ENCODE results near the gene TNFAIP3.
A peak's percentile ranks its signal among the peaks of the same experiment; 100 is the strongest.

Gene TNFAIP3

DNA sequence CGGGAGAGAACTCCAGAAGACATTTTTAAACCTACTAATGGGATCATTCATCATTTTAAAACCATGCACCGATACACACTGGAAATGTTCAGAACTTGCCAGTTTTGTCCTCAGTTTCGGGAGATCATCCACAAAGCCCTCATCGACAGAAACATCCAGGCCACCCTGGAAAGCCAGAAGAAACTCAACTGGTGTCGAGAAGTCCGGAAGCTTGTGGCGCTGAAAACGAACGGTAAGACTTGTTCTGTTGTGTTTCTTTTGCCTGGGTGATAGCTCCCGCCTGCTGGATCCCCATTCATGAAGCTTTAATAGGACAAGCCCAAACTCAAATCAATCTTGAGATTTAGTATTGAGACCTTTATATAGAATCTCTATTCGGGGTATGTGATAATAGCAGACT lies 4.2 kb downstream of the TNFAIP3 start:
- Histone ChIP-seq H3K27me3 (replicated peaks) (no peaks in the 10 kb centered on the region), H3K27ac (no peak overlapping the region), H3K36me3 (replicated peaks) (peaks cover 18% of the 10 kb centered on the region), H3K4me3 (ENCODE audit: low read depth, low read length) (no peak overlapping the region)
- TF ChIP-seq, protein P1, sequence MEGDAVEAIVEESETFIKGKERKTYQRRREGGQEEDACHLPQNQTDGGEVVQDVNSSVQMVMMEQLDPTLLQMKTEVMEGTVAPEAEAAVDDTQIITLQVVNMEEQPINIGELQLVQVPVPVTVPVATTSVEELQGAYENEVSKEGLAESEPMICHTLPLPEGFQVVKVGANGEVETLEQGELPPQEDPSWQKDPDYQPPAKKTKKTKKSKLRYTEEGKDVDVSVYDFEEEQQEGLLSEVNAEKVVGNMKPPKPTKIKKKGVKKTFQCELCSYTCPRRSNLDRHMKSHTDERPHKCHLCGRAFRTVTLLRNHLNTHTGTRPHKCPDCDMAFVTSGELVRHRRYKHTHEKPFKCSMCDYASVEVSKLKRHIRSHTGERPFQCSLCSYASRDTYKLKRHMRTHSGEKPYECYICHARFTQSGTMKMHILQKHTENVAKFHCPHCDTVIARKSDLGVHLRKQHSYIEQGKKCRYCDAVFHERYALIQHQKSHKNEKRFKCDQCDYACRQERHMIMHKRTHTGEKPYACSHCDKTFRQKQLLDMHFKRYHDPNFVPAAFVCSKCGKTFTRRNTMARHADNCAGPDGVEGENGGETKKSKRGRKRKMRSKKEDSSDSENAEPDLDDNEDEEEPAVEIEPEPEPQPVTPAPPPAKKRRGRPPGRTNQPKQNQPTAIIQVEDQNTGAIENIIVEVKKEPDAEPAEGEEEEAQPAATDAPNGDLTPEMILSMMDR (IDR thresholded peaks at IDR 0.05; ENCODE audit: low read depth, low read length, missing control alignments), result no peak
- no peak for DNase-seq
- in situ Hi-C loops (cut with HindIII; ENCODE audit: low pct_ligation_motif_present, low sequenced_read_pairs), result no loop called here

DNA sequence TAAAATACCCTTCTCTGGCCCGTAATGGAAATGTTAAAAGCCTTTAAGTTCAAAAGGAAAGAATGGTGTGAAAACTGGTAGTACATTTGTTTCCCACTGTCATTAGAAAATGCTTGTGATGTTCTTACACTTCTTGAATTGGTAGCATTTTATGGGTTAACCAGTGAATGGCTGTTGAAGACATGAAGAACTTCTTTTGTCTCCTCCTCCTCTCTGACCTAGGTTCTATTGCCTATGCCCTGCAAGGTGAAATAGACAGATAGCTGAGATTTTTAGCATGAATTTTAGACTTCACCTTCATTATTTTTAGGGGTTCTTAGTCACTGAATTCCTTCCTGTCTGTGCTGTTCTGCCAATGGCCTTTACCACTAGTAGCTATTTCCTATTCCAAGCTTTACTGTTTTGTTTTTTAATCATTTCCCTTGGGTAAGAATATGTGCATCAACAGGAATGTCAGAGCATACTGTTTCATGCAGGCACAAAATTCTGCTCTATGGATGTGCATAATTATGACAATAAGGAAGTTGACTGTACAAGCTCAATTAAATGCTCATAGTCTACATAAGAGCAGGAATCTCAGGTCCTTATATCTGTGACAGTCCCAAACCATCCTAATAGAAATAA lies 4.9 kb downstream of the TNFAIP3 start:
- Histone ChIP-seq H3K4me3 (ENCODE audit: low read depth, low read length) (no peak overlapping the region), H3K27me3 (replicated peaks) (no peaks in the 10 kb centered on the region), H3K27ac (peak overlapping the region; percentile 14), H3K36me3 (replicated peaks) (peaks cover 25% of the 10 kb centered on the region)
- TF ChIP-seq, protein P1 (IDR thresholded peaks at IDR 0.05; ENCODE audit: low read depth, low read length, missing control alignments), result no peak
- no peak for DNase-seq
- in situ Hi-C loops (cut with HindIII; ENCODE audit: low pct_ligation_motif_present, low sequenced_read_pairs), result no loop called here

DNA sequence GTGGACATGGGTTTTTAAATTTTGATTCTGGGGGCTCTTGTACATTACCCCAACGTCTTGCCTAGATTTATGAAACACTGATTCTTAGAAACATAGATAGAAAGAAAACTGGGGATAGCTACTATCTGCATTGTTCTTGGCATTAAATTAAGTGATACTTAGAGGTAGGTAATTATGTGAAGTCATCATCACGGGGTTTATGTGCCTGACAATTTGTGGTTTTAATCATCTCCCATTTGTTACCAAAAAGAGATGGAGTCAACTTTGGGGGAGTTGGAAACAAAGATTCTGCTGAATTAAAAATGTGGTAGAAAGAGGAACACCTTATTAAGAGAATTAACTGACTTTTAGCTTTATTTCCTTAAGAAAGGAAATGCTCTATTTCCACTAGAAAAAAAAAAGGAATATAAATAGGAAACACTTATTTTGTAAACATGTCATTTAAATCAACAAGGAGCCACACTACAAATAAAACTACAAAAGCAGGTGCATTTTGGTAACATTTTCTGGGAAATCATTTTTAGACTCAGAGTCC lies 5.6 kb downstream of the TNFAIP3 start:
- Histone ChIP-seq H3K27ac (peak overlapping the region; percentile 49), H3K4me3 (ENCODE audit: low read depth, low read length) (no peak overlapping the region), H3K27me3 (replicated peaks) (no peaks in the 10 kb centered on the region), H3K36me3 (replicated peaks) (peaks cover 31% of the 10 kb centered on the region)
- DNase-seq, result no peak
- TF ChIP-seq, protein P1 (IDR thresholded peaks at IDR 0.05; ENCODE audit: low read depth, low read length, missing control alignments), result no peak
- in situ Hi-C loops (cut with HindIII; ENCODE audit: low pct_ligation_motif_present, low sequenced_read_pairs), result no loop called here

DNA sequence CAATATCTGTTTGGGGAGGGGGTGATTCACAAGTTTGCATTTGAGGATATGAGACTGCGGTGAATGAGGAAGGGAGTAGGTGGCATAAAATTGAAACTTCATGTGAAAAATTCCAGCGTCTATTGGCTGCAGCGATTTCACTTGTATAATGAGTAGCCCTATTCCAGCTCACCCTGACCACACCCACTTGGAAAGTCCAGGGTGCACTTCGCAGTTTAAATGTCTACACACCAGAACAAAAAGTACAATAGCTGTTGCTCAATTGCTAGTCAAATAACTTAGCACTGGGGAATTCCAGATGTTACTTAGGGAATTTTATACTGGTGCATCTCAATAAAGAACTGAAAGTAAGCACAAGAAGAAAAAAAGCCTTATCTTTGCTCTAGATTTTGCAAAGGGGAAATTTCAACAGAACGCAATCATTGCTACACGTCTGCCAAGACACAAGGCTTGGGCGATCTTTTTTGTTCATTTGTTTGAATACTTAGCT lies 6.3 kb downstream of the TNFAIP3 start:
- no peaks in the 10 kb centered on the region for H3K27me3 ChIP-seq (replicated peaks)

DNA sequence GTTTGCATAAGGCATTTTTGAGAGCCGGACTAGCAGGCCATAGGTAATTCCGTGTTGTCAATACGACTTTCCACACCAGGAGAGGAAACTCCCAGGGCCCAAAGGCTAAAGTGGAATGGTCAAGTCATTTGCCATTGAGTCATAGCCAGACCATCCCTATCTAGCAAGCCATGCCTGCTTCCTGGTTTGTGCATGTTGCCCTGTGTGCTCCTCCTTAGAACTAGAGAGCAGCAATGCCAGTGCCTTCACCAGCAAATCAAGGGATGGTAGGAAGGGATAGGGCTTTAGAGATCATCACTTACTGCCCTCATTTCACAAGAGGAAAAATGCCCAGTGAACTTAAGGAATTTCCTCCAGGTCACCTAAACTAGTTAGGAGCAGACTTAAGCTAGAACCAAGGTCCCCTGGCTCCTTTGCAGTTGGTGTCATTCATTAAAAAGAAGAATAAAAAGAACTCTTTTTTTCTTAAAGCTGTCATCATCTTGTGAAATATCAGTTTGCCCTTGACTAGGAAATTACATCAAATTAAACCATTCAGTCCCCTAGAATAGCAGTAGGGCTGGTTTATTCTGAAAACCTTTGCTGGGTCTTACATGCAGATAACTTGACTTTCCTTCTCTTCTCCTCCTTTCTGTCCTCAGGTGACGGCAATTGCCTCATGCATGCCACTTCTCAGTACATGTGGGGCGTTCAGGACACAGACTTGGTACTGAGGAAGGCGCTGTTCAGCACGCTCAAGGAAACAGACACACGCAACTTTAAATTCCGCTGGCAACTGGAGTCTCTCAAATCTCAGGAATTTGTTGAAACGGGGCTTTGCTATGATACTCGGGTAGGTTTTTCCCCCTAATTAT lies 7.4 kb downstream of the TNFAIP3 start:
- Histone ChIP-seq H3K4me3 (ENCODE audit: low read depth, low read length) (no peak overlapping the region), H3K27ac (peak overlapping the region; percentile 70), H3K36me3 (replicated peaks) (peaks cover 49% of the 10 kb centered on the region), H3K27me3 (replicated peaks) (no peaks in the 10 kb centered on the region)
- DNase-seq, result no peak
- in situ Hi-C loops (cut with HindIII; ENCODE audit: low pct_ligation_motif_present, low sequenced_read_pairs), result no loop called here
- TF ChIP-seq, protein P1 (IDR thresholded peaks at IDR 0.05; ENCODE audit: low read depth, low read length, missing control alignments), result no peak

More for the DNA sequence above, 6.3 kb downstream of the TNFAIP3 start:
- H3K27ac ChIP-seq, result peak overlapping the region; percentile 70
- TF ChIP-seq, protein P1 (IDR thresholded peaks at IDR 0.05; ENCODE audit: low read depth, low read length, missing control alignments), result no peak
- peaks cover 37% of the 10 kb centered on the region for H3K36me3 ChIP-seq (replicated peaks)
- no peak overlapping the region for H3K4me3 ChIP-seq (ENCODE audit: low read depth, low read length)
- in situ Hi-C loops (cut with HindIII; ENCODE audit: low pct_ligation_motif_present, low sequenced_read_pairs), result no loop called here
- peak; percentile 93 for DNase-seq

Measured in brain microvascular endothelial cell (primary cell).